ENCODE measurements around the gene HS3ST6. TPM values are rescaled to one million over a fixed set of nuclear protein-coding genes. Genes with fewer than 3 reads are reported as not detected.

Gene HS3ST6
- total RNA-seq, 2 donors from 2014 or later: not detected

GRCh38 chr16:1950047-1950446 lies 31.8 kb upstream of the HS3ST6 start:
- H3K27me3 ChIP-seq (replicated peaks; ENCODE audit: insufficient read depth): no peaks in the 10 kb centered on the region
- DNase-seq (ENCODE audit: low spot score) (no peak), ATAC-seq (ENCODE audit: insufficient number of reproducible peaks, low FRiP score, low read depth) (no peak)
- H3K27ac ChIP-seq: no peak overlapping the region
- H3K9me3 ChIP-seq: no peaks in the 10 kb centered on the region
- no peak for TF ChIP-seq CTCF (IDR thresholded peaks at IDR 0.05)
- no peaks in the 10 kb centered on the region for H3K36me3 ChIP-seq
- no peaks in the 10 kb centered on the region for H3K4me1 ChIP-seq (ENCODE audit: control insufficient read depth in 1 of 2, low read depth in 2 of 2)
- H3K4me3 ChIP-seq: no peak overlapping the region

- ATAC-seq (ENCODE audit: insufficient number of reproducible peaks, low FRiP score, low read depth) (no peak), DNase-seq (ENCODE audit: low spot score) (no peak)
- Histone ChIP-seq H3K27me3 (replicated peaks; ENCODE audit: insufficient read depth) (no peaks in the 10 kb centered on the region), H3K9me3 (no peaks in the 10 kb centered on the region), H3K4me3 (no peak overlapping the region), H3K4me1 (ENCODE audit: control insufficient read depth in 1 of 2, low read depth in 2 of 2) (no peaks in the 10 kb centered on the region), H3K36me3 (no peaks in the 10 kb centered on the region), H3K27ac (no peak overlapping the region)
- TF ChIP-seq CTCF (IDR thresholded peaks at IDR 0.05): no peak
These were observed 31.3 kb upstream of the HS3ST6 start for GRCh38 chr16:1949507-1949906.

- Histone ChIP-seq H3K4me3 (no peak overlapping the region), H3K36me3 (no peaks in the 10 kb centered on the region), H3K27me3 (replicated peaks; ENCODE audit: insufficient read depth) (no peaks in the 10 kb centered on the region), H3K4me1 (ENCODE audit: control insufficient read depth in 1 of 2, low read depth in 2 of 2) (peaks cover 0 to 2% of the 10 kb centered on the region in 2 donors), H3K9me3 (no peaks in the 10 kb centered on the region), H3K27ac (no peak overlapping the region)
- TF ChIP-seq CTCF (IDR thresholded peaks at IDR 0.05): no peak
- DNase-seq (ENCODE audit: low spot score): no peak
- no peak for ATAC-seq (ENCODE audit: insufficient number of reproducible peaks, low FRiP score, low read depth)
These were observed 29.1 kb upstream of the HS3ST6 start for GRCh38 chr16:1947369-1947670.

GRCh38 chr16:1946495-1947368 lies 28.5 kb upstream of the HS3ST6 start:
- Histone ChIP-seq H3K9me3 (no peaks in the 10 kb centered on the region), H3K36me3 (no peaks in the 10 kb centered on the region), H3K4me3 (no peak overlapping the region), H3K4me1 (ENCODE audit: control insufficient read depth in 1 of 2, low read depth in 2 of 2) (peaks cover 3 to 8% of the 10 kb centered on the region in 2 donors), H3K27ac (no peak overlapping the region), H3K27me3 (replicated peaks; ENCODE audit: insufficient read depth) (no peaks in the 10 kb centered on the region)
- no peak for TF ChIP-seq CTCF (IDR thresholded peaks at IDR 0.05)
- ATAC-seq (ENCODE audit: insufficient number of reproducible peaks, low FRiP score, low read depth) (no peak), DNase-seq (ENCODE audit: low spot score) (no peak)

- Histone ChIP-seq H3K4me1 (ENCODE audit: control insufficient read depth in 1 of 2, low read depth in 2 of 2) (peaks cover 3 to 13% of the 10 kb centered on the region in 2 donors), H3K4me3 (no peak overlapping the region), H3K36me3 (peaks cover 2% of the 10 kb centered on the region), H3K27ac (no peak overlapping the region), H3K9me3 (no peaks in the 10 kb centered on the region), H3K27me3 (replicated peaks; ENCODE audit: insufficient read depth) (no peaks in the 10 kb centered on the region)
- no peak for DNase-seq (ENCODE audit: low spot score)
- TF ChIP-seq CTCF (IDR thresholded peaks at IDR 0.05): no peak
- no peak for ATAC-seq (ENCODE audit: insufficient number of reproducible peaks, low FRiP score, low read depth)
These were observed 27.6 kb upstream of the HS3ST6 start for GRCh38 chr16:1945559-1946391.
